Endothelial cell of umbilical vein (primary cell): Measurements from ENCODE around the gene PKNOX1. TPM values are rescaled to one million over a fixed set of nuclear protein-coding genes. Genes with fewer than 3 reads are reported as not detected.
A peak's percentile ranks its signal among the peaks of the same experiment; 100 is the strongest.

Source experiments
- BruUV-seq: library from RNA; stranded (reverse); fragments of 400-500 nt; replicated peaks from 2 replicates; lab custom pipeline; 2021; lab: Mats Ljungman, UMichigan
- CTCF ChIA-PET: fragments of 300-600, 350-600 bp; sonication (Branson Sonifier 250); formaldehyde crosslinking; loops from one replicate; lab custom pipeline; 2021; ENCODE audit warnings: antibody characterized with exemption, inconsistent platforms; lab: Charles Lee
- POLR2A ChIA-PET: fragments of 300-600, 350-600 bp; sonication (Branson Sonifier 250); formaldehyde crosslinking; loops from one replicate; lab custom pipeline; 2021; ENCODE audit warnings: antibody characterized with exemption, inconsistent platforms; lab: Charles Lee
- DNase-seq: peaks from one replicate; pipeline ENCODE4 v3.0.0-alpha.2; 2011; ENCODE audit warnings: low read depth, low spot score
- FAIRE-seq: peaks from 2 replicates; lab custom pipeline; 2011; peaks lifted over from hg19 to GRCh38; lab: Jason Lieb, UNC
- H2AFZ ChIP-seq: 2 replicates; pipeline ENCODE4 v1.6.0; 2012; ENCODE audit warnings: low read depth, low read length, control low read depth, inconsistent platforms
- H3K27ac ChIP-seq: 2 replicates; pipeline ENCODE4 v1.5.1; 2011; ENCODE audit warnings: low read depth, mild to moderate bottlenecking, control low read depth, low read length, moderate library complexity; ENCODE audit not compliant: insufficient read depth
- H3K27me3 ChIP-seq, 2 experiments: 2 replicates each; pipeline versions ENCODE4 v1.6.0 to v1.6.1; 2011; ENCODE audit warnings: low read length in 2 of 2, mixed read lengths in 1 of 2; ENCODE audit not compliant: control insufficient read depth in 2 of 2, insufficient read depth in 2 of 2
- H3K36me3 ChIP-seq, 2 experiments: 2 replicates in 1 of 2; 3 replicates in 1 of 2; pipeline ENCODE4 v1.5.1; 2011; ENCODE audit warnings: low read length in 2 of 2, mild to moderate bottlenecking in 1 of 2, moderate library complexity in 1 of 2; ENCODE audit not compliant: control insufficient read depth in 2 of 2, insufficient read depth in 2 of 2; ENCODE audit errors: extremely low read depth in 1 of 2
- H3K4me1 ChIP-seq: 3 replicates; pipeline ENCODE4 v1.5.1; 2011; ENCODE audit warnings: mild to moderate bottlenecking, low read length; ENCODE audit not compliant: control insufficient read depth, insufficient read depth; ENCODE audit errors: extremely low read depth
- H3K4me2 ChIP-seq: 2 replicates; pipeline ENCODE4 v1.6.1; 2011; ENCODE audit warnings: low read length, control low read depth, mixed read lengths; ENCODE audit not compliant: insufficient read depth
- H3K4me3 ChIP-seq, 3 experiments: fragments of 200-600 bp in 1 of 3; sonication (generic), shearing (Covaris generic) in 1 of 3; replicated peaks in 1 of 3; 2 replicates each; pipeline ENCODE4 v1.5.1; 2011 to 2016; ENCODE audit warnings: control low read depth in 3 of 3, low read length in 3 of 3, mild to moderate bottlenecking in 2 of 3, inconsistent platforms in 1 of 3, low read depth in 1 of 3, moderate library complexity in 1 of 3; ENCODE audit not compliant: insufficient read depth in 1 of 3
- H3K79me2 ChIP-seq: 2 replicates; pipeline ENCODE4 v1.6.0; 2012; ENCODE audit warnings: low read length, inconsistent platforms; ENCODE audit not compliant: control insufficient read depth, insufficient read depth
- H3K9ac ChIP-seq: replicated peaks from 2 replicates; pipeline ENCODE3; 2011; ENCODE audit warnings: low read length, control low read depth; ENCODE audit not compliant: insufficient read depth; ENCODE audit errors: extremely low read depth
- H3K9me1 ChIP-seq: replicated peaks from 3 replicates; pipeline ENCODE4 v1.6.0; 2011; ENCODE audit warnings: mild to moderate bottlenecking, low read length; ENCODE audit not compliant: control insufficient read depth, insufficient read depth; ENCODE audit errors: extremely low read depth
- H3K9me3 ChIP-seq: replicated peaks from 2 replicates; pipeline ENCODE4 v1.5.1; 2012; ENCODE audit warnings: low read length, inconsistent platforms; ENCODE audit not compliant: control insufficient read depth, insufficient read depth
- H4K20me1 ChIP-seq: replicated peaks from 2 replicates; pipeline ENCODE3; 2011; ENCODE audit warnings: mild to moderate bottlenecking, low read length; ENCODE audit not compliant: control insufficient read depth, insufficient read depth; ENCODE audit errors: extremely low read depth
- CTCF ChIP-seq, 2 donors: IDR thresholded peaks; 1 replicate in 1 of 2; 2 replicates in 1 of 2; pipeline ENCODE4 v1.5.1; 2011; ENCODE audit warnings: low read length in 2 of 2, mild to moderate bottlenecking in 2 of 2, moderate library complexity in 2 of 2, control low read depth in 1 of 2, inconsistent platforms in 1 of 2, low read depth in 1 of 2; ENCODE audit not compliant: insufficient read depth in 1 of 2; ENCODE audit errors: extremely low read depth in 1 of 2
- EZH2 ChIP-seq: IDR thresholded peaks from 2 replicates; pipeline ENCODE4 v1.6.1; 2012; ENCODE audit warnings: borderline replicate concordance, low read depth, mild to moderate bottlenecking, moderate library complexity, low read length, inconsistent platforms; ENCODE audit not compliant: severe bottlenecking
- FOS ChIP-seq: IDR thresholded peaks from 2 replicates; pipeline ENCODE4 v1.6.1; 2011; ENCODE audit warnings: mild to moderate bottlenecking, low read length, moderate library complexity, borderline replicate concordance; ENCODE audit not compliant: insufficient read depth
- GATA2 ChIP-seq: IDR thresholded peaks from 2 replicates; pipeline ENCODE4 v1.7.0; 2011; ENCODE audit warnings: low read depth, mild to moderate bottlenecking, moderate library complexity, mixed read lengths, low read length; ENCODE audit not compliant: insufficient read length, insufficient read depth
- JUN ChIP-seq: IDR thresholded peaks from 2 replicates; pipeline ENCODE4 v1.6.1; 2011; ENCODE audit warnings: borderline replicate concordance, low read depth; ENCODE audit not compliant: insufficient read length, insufficient read depth
- MYC ChIP-seq: IDR thresholded peaks from one replicate; pipeline ENCODE4 v1.6.1; 2011; ENCODE audit warnings: mild to moderate bottlenecking, low read depth, low read length
- POLR2A ChIP-seq: IDR thresholded peaks from 2 replicates; pipeline ENCODE4 v1.6.1; 2012; ENCODE audit warnings: low read depth, mild to moderate bottlenecking, control low read depth, low read length
- POLR2AphosphoS5 ChIP-seq: IDR thresholded peaks from 2 replicates; pipeline ENCODE4 v1.6.1; 2012; ENCODE audit warnings: low read depth, mild to moderate bottlenecking, control low read depth, low read length, moderate library complexity; ENCODE audit not compliant: insufficient read depth
- dilution Hi-C: fragments of 300-500 bp; cut with MboI; formaldehyde crosslinking; loops from one replicate; pipeline ENCODE4 v1.15.0; 2019; ENCODE audit warnings: low sequenced_read_pairs; ENCODE audit not compliant: extremely low pct_ligation_motif_present
- intact Hi-C: fragments of 100-400 bp; cut with micrococcal nuclease; formaldehyde crosslinking; loops from one replicate; pipeline ENCODE4 v1.10.0; 2022
- polyA plus RNA-seq, 4 experiments: library from polyadenylated mRNA; depleted of rRNA in 3 of 4; stranded (reverse) in 3 of 4; unstranded in 1 of 4; fragments of >200 nt; gene quantifications; 2 replicates each; pipeline versions ENCODE4 v1.2.1 to v1.2.3, GENCODE V29; 2011 to 2012; ENCODE audit warnings: missing spikeins in 1 of 4
- total RNA-seq: library from RNA; stranded (reverse); gene quantifications from 2 replicates; pipeline ENCODE4 v1.2.3, GENCODE V29; 2021
- TF ChIP-seq, protein P1 (sequence below): IDR thresholded peaks from 2 replicates; pipeline ENCODE4 v1.6.1; 2011; ENCODE audit not compliant: insufficient read depth, insufficient read length

Gene PKNOX1
- total and polyA plus RNA-seq, 2 donors (not counting 3 experiments of a cell fraction or from before 2014, with no cell fraction given): 16.6 to 23.6 TPM

GRCh38 chr21:42974832-42975820 lies 764 bp downstream of the PKNOX1 start:
- peak; percentile 76 for FAIRE-seq
- intact Hi-C loops: loop anchor here (10.0 kb wide), 1 partner anchor 80 kb away; the partner anchor contains the start of gene NDUFV3

More at GRCh38 chr21:42974832-42975820, 764 bp downstream of the PKNOX1 start:
- TF ChIP-seq GATA2: no peak
- no peak for TF ChIP-seq MYC
- no peak for TF ChIP-seq CTCF (IDR thresholded peaks at IDR 0.05; ENCODE audit: extremely low read depth in 1 of 2, insufficient read depth in 1 of 2, low read depth in 1 of 2, low read length in 2 of 2)
- no peak for TF ChIP-seq EZH2
- no peak for TF ChIP-seq JUN
- no peak for TF ChIP-seq POLR2AphosphoS5
- TF ChIP-seq FOS: no peak
- TF ChIP-seq, protein P1, sequence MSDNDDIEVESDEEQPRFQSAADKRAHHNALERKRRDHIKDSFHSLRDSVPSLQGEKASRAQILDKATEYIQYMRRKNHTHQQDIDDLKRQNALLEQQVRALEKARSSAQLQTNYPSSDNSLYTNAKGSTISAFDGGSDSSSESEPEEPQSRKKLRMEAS: no peak
- TF ChIP-seq POLR2A: no peak
- ChIA-PET POLR2A (no interaction called here), CTCF (no interaction called here)
- Histone ChIP-seq H4K20me1 (no peaks in the 10 kb centered on the region), H3K27me3 (no peaks in the 10 kb centered on the region), H3K36me3 (no peaks in the 10 kb centered on the region), H3K9ac (peak overlapping the region; percentile 77), H3K9me3 (no peaks in the 10 kb centered on the region), H3K79me2 (peaks cover 40% of the 10 kb centered on the region), H3K4me3 (peak overlapping the region; percentile 33 to 78 (median 59)), H3K9me1 (no peaks in the 10 kb centered on the region), H3K27ac (peak overlapping the region; percentile 84), H2AFZ (peak overlapping the region; percentile 0), H3K4me2 (peak overlapping the region; percentile 81), H3K4me1 (peaks cover 10% of the 10 kb centered on the region)
- DNase-seq: peak; percentile 59
- dilution Hi-C loops: no loop called here
- BruUV-seq: no TSS peak
